Stomach (tissue), 9 donors: ENCODE measurements around the gene CHSY3. TPM values are rescaled to one million over a fixed set of nuclear protein-coding genes. Genes with fewer than 3 reads are reported as not detected.
A peak's percentile ranks its signal among the peaks of the same experiment; 100 is the strongest.

Experiments used
- DNase-seq, 2 donors: peaks; one replicate each; pipeline versions ENCODE4 v3.0.0 to v3.0.0-alpha.2; 2013 to 2019
- H3K27ac ChIP-seq, 5 donors: fragments of 200-600 bp in 4 of 5; sonication (generic) in 4 of 5; one replicate each; pipeline ENCODE4 v1.5.1; 2013 to 2019; ENCODE audit warnings: mild to moderate bottlenecking in 1 of 5, moderate library complexity in 1 of 5
- H3K27me3 ChIP-seq, 3 donors: fragments of 200-600 bp; sonication (generic); one replicate each; pipeline ENCODE4 v1.5.1; 2017 to 2019; ENCODE audit warnings: mixed run types in 1 of 3
- H3K36me3 ChIP-seq, 4 donors: fragments of 200-600 bp; sonication (generic); 1 replicate in 3 of 4; 2 replicates in 1 of 4; pipeline ENCODE4 v1.5.1; 2016 to 2019
- H3K4me1 ChIP-seq, 4 donors: fragments of 200-600 bp; sonication (generic); one replicate each; pipeline ENCODE4 v1.5.1; 2016 to 2019
- H3K4me3 ChIP-seq, 4 donors: fragments of 200-600 bp; sonication (generic) in 3 of 4; one replicate each; pipeline ENCODE4 v1.5.1; 2016 to 2019; ENCODE audit warnings: mild to moderate bottlenecking in 1 of 4
- H3K9me3 ChIP-seq, 4 donors: fragments of 200-600 bp; sonication (generic); one replicate each; pipeline ENCODE4 v1.5.1; 2016 to 2019
- CTCF ChIP-seq, 7 experiments: fragments of 450-650 bp in 4 of 7; fragments of 200-600 bp in 3 of 7; sonication (generic) in 3 of 7; IDR thresholded peaks; one replicate each; pipeline ENCODE4 v1.5.1; 2016 to 2019; ENCODE audit warnings: antibody characterized with exemption in 7 of 7, control low read depth in 2 of 7, mild to moderate bottlenecking in 1 of 7
- EP300 ChIP-seq: sonication (generic); formaldehyde crosslinking; IDR thresholded peaks from one replicate; pipeline ENCODE4 v1.6.1; 2017; ENCODE audit warnings: antibody characterized with exemption
- POLR2A ChIP-seq, 4 donors: fragments of 450-650 bp; IDR thresholded peaks; one replicate each; pipeline ENCODE4 v1.6.1; 2016; ENCODE audit warnings: antibody characterized with exemption in 4 of 4, control low read depth in 2 of 4, mild to moderate bottlenecking in 1 of 4, moderate library complexity in 1 of 4
- POLR2AphosphoS5 ChIP-seq, 3 donors: sonication (generic); formaldehyde crosslinking; IDR thresholded peaks; one replicate each; pipeline ENCODE4 v1.6.1; 2016; ENCODE audit warnings: antibody characterized with exemption in 3 of 3
- WGBS, 5 donors: extraction: QIAGEN DNeasy Blood & Tissue Kit in 3 of 5; methylation state at CpG; one replicate each; pipeline versions ENCODE4 v1.1.5 to v1.1.7; 2013 to 2018; 5-methylcytosine and 5-hydroxymethylcytosine counted together
- intact Hi-C: fragments of 100-400 bp; cut with DNase I; formaldehyde crosslinking; loops from one replicate; pipeline ENCODE4 v1.15.1; 2023; ENCODE audit warnings: low total_unique reads
- polyA plus RNA-seq, 3 donors: library from polyadenylated mRNA; stranded (reverse); fragments of 200-250 nt; gene quantifications; one replicate each; pipeline ENCODE4 v1.2.3, GENCODE V29; 2013
- total RNA-seq, 5 donors: library from RNA; depleted of rRNA; stranded (reverse); fragments of >200 nt; gene quantifications; one replicate each; pipeline versions ENCODE4 v1.1.0 to v1.2.3, GENCODE V29; 2014 to 2016
- donor health status: healthy with polysubstance abuse.
- donor health status: Bipolar disorder and iron deficiency.
- donor health status: healthy.

Gene CHSY3
- total and polyA plus RNA-seq, 8 donors: under 0.01 to 6.1 (median 0.31) TPM; not detected in 1

- Histone ChIP-seq H3K27ac (no peak overlapping the region), H3K36me3 (no peaks in the 10 kb centered on the region), H3K4me1 (no peaks in the 10 kb centered on the region), H3K27me3 (no peaks in the 10 kb centered on the region), H3K9me3 (no peaks in the 10 kb centered on the region), H3K4me3 (no peak overlapping the region)
- TF ChIP-seq POLR2A (IDR thresholded peaks at IDR 0.05): no peak
- no peak for TF ChIP-seq CTCF (IDR thresholded peaks at IDR 0.05)
- TF ChIP-seq POLR2AphosphoS5 (IDR thresholded peaks at IDR 0.05): no peak
- TF ChIP-seq EP300: no peak
- WGBS, 5 donors: 41 to 62% (median 45%) methylated on average over 4 of the region's 4 CpGs
- DNase-seq: peak in 1 of 2 donors; percentile 18
- intact Hi-C loops: no loop called here
Observed at GRCh38 chr5:130168211-130168610, 263.9 kb downstream of the CHSY3 start.

GRCh38 chr5:130171699-130172098 lies 267.4 kb downstream of the CHSY3 start:
- H3K27me3 ChIP-seq: no peaks in the 10 kb centered on the region
- intact Hi-C loops: loop anchor here (10.0 kb wide), 1 partner anchor 393 kb away; no protein-coding TSS in a partner anchor
- no peak overlapping the region for H3K27ac ChIP-seq
- no peak for DNase-seq
- no peak overlapping the region for H3K4me3 ChIP-seq
- no peaks in the 10 kb centered on the region for H3K4me1 ChIP-seq
- no peak for TF ChIP-seq CTCF (IDR thresholded peaks at IDR 0.05)
- TF ChIP-seq EP300: no peak
- no peak for TF ChIP-seq POLR2A (IDR thresholded peaks at IDR 0.05)
- TF ChIP-seq POLR2AphosphoS5 (IDR thresholded peaks at IDR 0.05): no peak
- peaks cover 0 to 5% (median 0%) of the 10 kb centered on the region in 4 donors for H3K9me3 ChIP-seq
- H3K36me3 ChIP-seq: no peaks in the 10 kb centered on the region

- WGBS, 5 donors: 84 to 90% (median 87%) methylated on average over 7 of the region's 7 CpGs
Observed at GRCh38 chr5:130183115-130183514, 278.9 kb downstream of the CHSY3 start.

GRCh38 chr5:130189961-130190360 lies 285.7 kb downstream of the CHSY3 start:
- H3K9me3 ChIP-seq: no peaks in the 10 kb centered on the region
- no peak overlapping the region for H3K4me3 ChIP-seq
- TF ChIP-seq EP300: no peak
- no peak for TF ChIP-seq POLR2A (IDR thresholded peaks at IDR 0.05)
- TF ChIP-seq CTCF (IDR thresholded peaks at IDR 0.05): no peak
- TF ChIP-seq POLR2AphosphoS5 (IDR thresholded peaks at IDR 0.05): no peak
- H3K4me1 ChIP-seq: no peaks in the 10 kb centered on the region
- H3K36me3 ChIP-seq: no peaks in the 10 kb centered on the region
- WGBS, 5 donors: 78 to 97% (median 89%) methylated on average over 4 of the region's 4 CpGs
- no peak for DNase-seq
- H3K27ac ChIP-seq: no peak overlapping the region
- intact Hi-C loops: no loop called here
- H3K27me3 ChIP-seq: no peaks in the 10 kb centered on the region

More at GRCh38 chr5:130183115-130183514, 278.9 kb downstream of the CHSY3 start:
- Histone ChIP-seq H3K4me1 (no peaks in the 10 kb centered on the region), H3K27ac (no peak overlapping the region), H3K36me3 (no peaks in the 10 kb centered on the region), H3K4me3 (no peak overlapping the region), H3K27me3 (no peaks in the 10 kb centered on the region), H3K9me3 (no peaks in the 10 kb centered on the region)
- intact Hi-C loops: no loop called here
- no peak for DNase-seq
- TF ChIP-seq EP300 (no peak), POLR2A (IDR thresholded peaks at IDR 0.05) (no peak), POLR2AphosphoS5 (IDR thresholded peaks at IDR 0.05) (no peak), CTCF (IDR thresholded peaks at IDR 0.05) (no peak)
